ENCODE data around the gene CSMD2. TPM values are rescaled to one million over a fixed set of nuclear protein-coding genes. Genes with fewer than 3 reads are reported as not detected.

Gene CSMD2
- total and polyA plus RNA-seq, 2 of the 4 experiments (the other 2 are of a cell fraction): under 0.01 to 0.36 TPM

- no TSS peak for BruUV-seq (replicated peaks)
- no peak overlapping the region for H4K8ac ChIP-seq (ENCODE audit: low read depth in 2 of 2, low read length in 2 of 2)
- no peak overlapping the region for H3K23ac ChIP-seq (ENCODE audit: low read depth, low read length)
- no peak overlapping the region for H3K14ac ChIP-seq (replicated peaks; ENCODE audit: low read depth, low read length)
- H3K36me3 ChIP-seq (ENCODE audit: control insufficient read depth, insufficient read depth, low read length): no peaks in the 10 kb centered on the region
- H3K79me1 ChIP-seq (ENCODE audit: low read depth in 1 of 2, low read length in 2 of 2): no peaks in the 10 kb centered on the region
- no peak overlapping the region for H3K27ac ChIP-seq (ENCODE audit: insufficient read depth, low read length)
- H3K9me1 ChIP-seq (ENCODE audit: insufficient read depth, low read length): no peaks in the 10 kb centered on the region
- H3K27me3 ChIP-seq (ENCODE audit: control insufficient read depth, insufficient read depth, low read length): no peaks in the 10 kb centered on the region
- H3K18ac ChIP-seq (ENCODE audit: low read depth, low read length): no peak overlapping the region
- no peak overlapping the region for H2AK9ac ChIP-seq (replicated peaks; ENCODE audit: low read depth, low read length, poor library complexity)
- ChIA-PET POLR2A (ENCODE audit: unreplicated experiment) (no interaction called here), CTCF (no interaction called here)
- no peak overlapping the region for H3K4me2 ChIP-seq (ENCODE audit: low read depth, low read length)
- H2AK5ac ChIP-seq (ENCODE audit: low read depth, low read length): no peak overlapping the region
- H2BK15ac ChIP-seq (ENCODE audit: low read depth, low read length): no peak overlapping the region
- dilution Hi-C loops (cut with HindIII; ENCODE audit: low sequenced_read_pairs, unreplicated experiment) (no loop called here), intact Hi-C loops (cut with micrococcal nuclease) (no loop called here), in situ Hi-C loops (cut with MboI; ENCODE audit: low sequenced_read_pairs) (no loop called here)
- no peaks in the 10 kb centered on the region for H3K4me1 ChIP-seq (ENCODE audit: control insufficient read depth, insufficient read depth, low read length)
- DNase-seq (no peak), ATAC-seq (ENCODE audit: low read depth) (no peak)
- 43% methylated on average over 2 of the region's 5 CpGs; no CpG with 5 or more reads in 1 of the 2 experiments for WGBS, 2 experiments (ENCODE audit: extremely low coverage in 2 of 2, insufficient read length in 1 of 2)
- no peak overlapping the region for H4K91ac ChIP-seq (ENCODE audit: insufficient read depth, low read depth, low read length)
- no peak overlapping the region for H3K9ac ChIP-seq (ENCODE audit: low read depth, low read length)
- no peak overlapping the region for H2BK120ac ChIP-seq (ENCODE audit: low read depth, low read length)
- peaks cover 34% of the 10 kb centered on the region for H3K9me3 ChIP-seq (ENCODE audit: control insufficient read depth, insufficient read depth, low read length)
- no peak overlapping the region for H2AFZ ChIP-seq (replicated peaks; ENCODE audit: low read length, poor library complexity)
- H3K4ac ChIP-seq (ENCODE audit: low read depth, low read length): no peak overlapping the region
- no peak overlapping the region for H2BK5ac ChIP-seq (ENCODE audit: low read depth, low read length, poor library complexity, severe bottlenecking)
- TF ChIP-seq MAFK (IDR thresholded peaks at IDR 0.05; ENCODE audit: low read depth, low read length): no peak
- no peak for TF ChIP-seq POLR2A (IDR thresholded peaks at IDR 0.05; ENCODE audit: low read depth, low read length)
- TF ChIP-seq RFX5 (IDR thresholded peaks at IDR 0.05; ENCODE audit: low read depth, low read length): no peak
- no peak for TF ChIP-seq USF2 (IDR thresholded peaks at IDR 0.05; ENCODE audit: low read depth, low read length)
- TF ChIP-seq SMC3 (IDR thresholded peaks at IDR 0.05; ENCODE audit: low read depth, low read length): no peak
- no peak for TF ChIP-seq RAD21 (IDR thresholded peaks at IDR 0.05; ENCODE audit: low read length)
- TF ChIP-seq MAZ (IDR thresholded peaks at IDR 0.05; ENCODE audit: borderline replicate concordance, low read depth, low read length): no peak
- no peak for TF ChIP-seq CEBPB (IDR thresholded peaks at IDR 0.05; ENCODE audit: low read depth, low read length)
- no peak for TF ChIP-seq CHD1 (IDR thresholded peaks at IDR 0.05; ENCODE audit: low read depth, low read length)
- no peak for TF ChIP-seq RCOR1 (IDR thresholded peaks at IDR 0.05; ENCODE audit: insufficient replicate concordance, low read length)
- TF ChIP-seq ELK1 (IDR thresholded peaks at IDR 0.05; ENCODE audit: borderline replicate concordance, low read depth, low read length): no peak
- TF ChIP-seq FOS (IDR thresholded peaks at IDR 0.05; ENCODE audit: low read depth, low read length): no peak
- TF ChIP-seq MXI1 (IDR thresholded peaks at IDR 0.05; ENCODE audit: borderline replicate concordance, low read depth, low read length): no peak
- TF ChIP-seq BHLHE40 (IDR thresholded peaks at IDR 0.05; ENCODE audit: low read depth, low read length): no peak
- no peak for TF ChIP-seq CTCF (conservative IDR thresholded peaks at IDR 0.05; ENCODE audit: low read depth, low read length)
- no peak for TF ChIP-seq NFE2L2 (IDR thresholded peaks at IDR 0.05; ENCODE audit: low read depth, low read length)
- no peak overlapping the region for H2BK20ac ChIP-seq (ENCODE audit: low read depth, low read length)
- no peaks in the 10 kb centered on the region for H4K20me1 ChIP-seq (ENCODE audit: insufficient read depth, low read length)
- no peak overlapping the region for H3K4me3 ChIP-seq (ENCODE audit: insufficient read depth, low read depth, low read length)
- H4K5ac ChIP-seq (ENCODE audit: low read depth, low read length): no peak overlapping the region
- H3K56ac ChIP-seq (ENCODE audit: extremely low read depth, insufficient read depth, low read length): no peak overlapping the region
These were observed 39.2 kb downstream of the CSMD2 start for GRCh38 chr1:34125721-34126380.
